ENCODE measurements around the gene OR1I1. TPM values are rescaled to one million over a fixed set of nuclear protein-coding genes. Genes with fewer than 3 reads are reported as not detected.

Gene OR1I1
- total RNA-seq, 4 donors from 2014 or later = not detected

DNA sequence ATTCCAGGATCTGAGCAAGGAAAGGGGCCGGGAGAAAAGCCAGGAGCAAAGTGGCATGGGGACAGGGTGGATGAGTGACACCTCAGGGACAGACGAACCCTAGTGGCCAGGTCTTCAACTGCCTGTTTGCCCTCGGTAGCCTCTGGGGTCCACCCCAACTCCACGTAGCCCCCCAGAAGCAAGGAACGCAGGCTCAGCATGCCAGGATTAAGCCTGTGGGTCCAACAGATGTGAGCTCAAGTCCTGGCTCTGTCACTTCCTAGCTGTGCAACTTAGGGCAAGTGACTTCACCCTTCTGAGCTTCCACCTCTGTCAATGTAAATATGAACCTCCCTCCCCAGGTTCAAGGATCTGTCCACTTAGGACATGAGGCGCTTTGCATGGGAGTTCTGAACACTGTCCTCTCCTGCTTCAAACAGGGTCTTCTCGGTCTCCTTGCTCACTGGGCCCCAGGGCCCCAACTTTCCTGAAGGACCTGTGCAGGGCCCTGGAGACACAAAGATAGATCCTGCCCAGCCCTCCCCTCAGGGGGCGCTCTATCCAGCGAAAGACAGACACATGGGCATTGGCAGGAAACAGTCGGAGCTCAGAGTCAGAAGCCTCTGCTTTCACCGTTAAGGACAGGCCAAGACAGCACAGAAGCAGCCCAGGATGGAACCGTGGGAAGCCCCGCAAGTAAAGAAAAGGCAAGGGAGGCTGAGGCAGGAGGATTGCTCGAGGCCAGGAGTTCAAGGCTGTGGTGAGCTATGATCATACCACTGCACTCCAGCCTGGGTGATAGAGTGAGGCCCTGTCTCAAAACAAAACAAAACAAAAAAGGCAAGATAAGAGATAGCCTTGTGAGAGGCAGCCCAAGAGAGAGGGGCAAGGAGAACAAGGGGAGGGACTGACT is 38.4 kb downstream of the OR1I1 start:
- TF ChIP-seq, protein P1, sequence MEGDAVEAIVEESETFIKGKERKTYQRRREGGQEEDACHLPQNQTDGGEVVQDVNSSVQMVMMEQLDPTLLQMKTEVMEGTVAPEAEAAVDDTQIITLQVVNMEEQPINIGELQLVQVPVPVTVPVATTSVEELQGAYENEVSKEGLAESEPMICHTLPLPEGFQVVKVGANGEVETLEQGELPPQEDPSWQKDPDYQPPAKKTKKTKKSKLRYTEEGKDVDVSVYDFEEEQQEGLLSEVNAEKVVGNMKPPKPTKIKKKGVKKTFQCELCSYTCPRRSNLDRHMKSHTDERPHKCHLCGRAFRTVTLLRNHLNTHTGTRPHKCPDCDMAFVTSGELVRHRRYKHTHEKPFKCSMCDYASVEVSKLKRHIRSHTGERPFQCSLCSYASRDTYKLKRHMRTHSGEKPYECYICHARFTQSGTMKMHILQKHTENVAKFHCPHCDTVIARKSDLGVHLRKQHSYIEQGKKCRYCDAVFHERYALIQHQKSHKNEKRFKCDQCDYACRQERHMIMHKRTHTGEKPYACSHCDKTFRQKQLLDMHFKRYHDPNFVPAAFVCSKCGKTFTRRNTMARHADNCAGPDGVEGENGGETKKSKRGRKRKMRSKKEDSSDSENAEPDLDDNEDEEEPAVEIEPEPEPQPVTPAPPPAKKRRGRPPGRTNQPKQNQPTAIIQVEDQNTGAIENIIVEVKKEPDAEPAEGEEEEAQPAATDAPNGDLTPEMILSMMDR (IDR thresholded peaks at IDR 0.05; ENCODE audit: low read depth) = no peak

DNA sequence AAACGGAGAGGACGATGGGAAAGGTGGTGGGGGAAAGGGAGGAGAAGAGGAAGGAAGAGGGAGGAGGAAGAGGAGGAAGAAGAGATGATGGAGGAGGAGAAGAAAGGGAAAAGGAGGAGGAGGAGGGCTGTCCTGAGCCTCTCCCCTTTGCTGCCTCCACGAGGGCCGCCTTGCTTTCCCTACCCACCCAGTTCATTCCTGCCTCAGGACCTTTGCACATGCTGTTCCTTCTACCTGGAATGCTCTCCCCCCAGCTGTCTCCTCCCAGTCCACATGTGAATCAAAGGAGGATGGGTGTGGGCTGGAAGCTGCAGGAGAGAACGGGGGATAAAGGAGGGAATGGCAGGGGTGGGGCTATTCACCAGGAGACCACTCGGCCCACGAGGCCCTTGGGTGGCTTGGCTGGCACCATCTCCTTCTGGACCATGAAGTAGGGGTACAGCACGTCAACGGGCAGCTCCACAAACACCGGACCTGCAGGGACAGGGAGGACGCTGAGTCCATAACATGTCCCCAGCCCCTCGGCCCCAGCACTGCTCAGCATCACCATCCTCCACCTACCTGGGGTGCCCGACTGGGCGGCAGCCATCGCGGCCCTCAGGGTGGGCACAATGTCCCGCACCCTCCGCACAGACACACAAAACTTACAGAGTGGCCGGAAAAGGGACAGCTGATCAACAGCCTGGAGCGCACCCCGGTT is 40.5 kb downstream of the OR1I1 start:
- TF ChIP-seq, protein P1 (IDR thresholded peaks at IDR 0.05; ENCODE audit: low read depth) = no peak

DNA sequence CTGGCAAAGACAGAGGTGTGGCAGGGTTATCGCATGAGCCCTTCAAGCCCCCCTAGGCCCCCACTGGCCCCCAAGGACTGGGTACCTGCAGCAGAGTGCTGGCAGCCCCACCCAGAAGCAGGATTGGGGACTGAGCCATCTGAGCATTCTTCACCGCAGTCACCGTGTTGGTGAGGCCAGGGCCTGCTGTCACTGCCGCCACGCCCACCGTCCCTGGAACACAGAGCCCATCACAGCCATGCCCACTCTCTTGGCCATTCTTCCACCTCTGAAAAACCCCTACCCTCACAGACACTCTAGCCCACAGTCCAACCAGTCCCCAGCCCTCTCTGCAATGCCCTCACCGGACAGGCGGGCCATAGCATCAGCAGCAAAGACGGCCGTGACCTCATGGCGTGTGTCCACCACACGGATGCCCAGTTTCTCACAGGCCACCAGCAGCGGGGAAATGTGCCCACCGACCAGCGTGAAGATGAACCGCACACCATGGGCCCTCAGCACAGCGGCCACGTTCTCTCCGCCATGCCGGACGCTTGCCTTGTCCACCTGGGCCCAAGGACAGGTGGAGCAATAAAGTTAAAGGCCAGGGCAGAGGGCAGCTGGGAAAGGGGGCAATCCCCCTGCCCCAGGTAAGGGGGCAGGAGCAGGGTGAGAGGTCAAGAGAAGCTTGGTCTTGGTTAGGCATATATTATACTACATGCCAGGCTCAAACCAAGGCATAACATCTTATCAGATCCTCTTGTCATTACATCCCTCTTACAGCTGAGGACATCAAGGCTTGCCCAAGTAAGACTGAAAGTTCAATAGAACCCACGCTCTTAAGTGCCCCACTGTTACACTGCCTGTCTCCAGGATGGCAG is 41.2 kb downstream of the OR1I1 start:
- TF ChIP-seq, protein P1 (IDR thresholded peaks at IDR 0.05; ENCODE audit: low read depth) = no peak

DNA sequence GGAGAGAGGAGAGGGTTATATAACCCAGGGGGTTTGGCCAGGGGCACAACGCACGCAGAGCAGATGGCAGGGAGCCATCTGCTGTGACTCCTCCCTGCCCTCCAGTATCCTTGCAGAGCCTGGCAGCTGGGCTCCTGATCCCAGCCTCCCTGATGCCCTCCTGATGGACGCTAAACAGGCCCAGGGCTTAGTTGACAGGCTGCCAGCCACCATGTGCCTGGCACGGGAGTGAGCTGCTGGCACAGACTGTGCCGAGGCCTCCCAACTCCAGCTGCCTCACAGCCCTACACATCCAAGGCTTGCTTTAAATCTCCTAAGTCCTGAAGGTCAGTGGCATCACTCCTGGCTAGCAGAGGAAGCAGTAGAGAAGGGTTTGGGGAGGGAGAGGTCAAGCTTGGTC is 41.9 kb downstream of the OR1I1 start:
- TF ChIP-seq, protein P1 (IDR thresholded peaks at IDR 0.05; ENCODE audit: low read depth) = no peak

DNA sequence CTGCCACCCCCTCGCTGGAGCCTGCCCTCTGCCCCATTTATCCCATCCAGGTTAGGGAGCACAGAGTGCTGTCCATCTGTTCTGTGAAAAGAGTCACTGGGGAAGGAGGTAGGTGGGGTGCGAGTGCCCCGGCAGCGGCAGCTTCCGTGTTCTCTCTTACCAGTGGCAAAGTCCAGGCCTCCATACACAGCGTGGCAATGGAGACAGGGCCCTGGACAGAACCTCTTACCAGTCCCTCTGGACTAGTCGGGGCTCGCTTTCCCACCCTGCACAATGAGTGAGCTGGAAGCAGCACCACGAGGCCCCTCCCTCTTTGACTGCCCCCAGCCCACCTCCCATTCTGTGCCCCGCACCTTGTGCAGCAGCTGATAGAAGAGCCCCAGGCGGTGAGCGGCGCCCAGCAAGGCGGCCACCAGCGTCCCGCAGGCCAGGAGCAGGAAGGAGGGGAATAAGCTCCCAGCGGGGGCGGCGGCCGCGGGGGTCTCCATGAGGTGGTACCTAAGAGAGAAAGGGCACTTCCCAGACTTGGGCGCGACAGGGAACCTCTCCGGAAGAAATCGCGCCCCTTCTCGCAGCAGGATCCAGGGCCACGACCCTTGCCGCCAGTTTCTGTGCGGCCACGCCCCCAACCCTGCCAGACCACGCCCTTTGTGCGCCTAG is 42.7 kb downstream of the OR1I1 start:
- TF ChIP-seq, protein P1 (IDR thresholded peaks at IDR 0.05; ENCODE audit: low read depth) = no peak

DNA sequence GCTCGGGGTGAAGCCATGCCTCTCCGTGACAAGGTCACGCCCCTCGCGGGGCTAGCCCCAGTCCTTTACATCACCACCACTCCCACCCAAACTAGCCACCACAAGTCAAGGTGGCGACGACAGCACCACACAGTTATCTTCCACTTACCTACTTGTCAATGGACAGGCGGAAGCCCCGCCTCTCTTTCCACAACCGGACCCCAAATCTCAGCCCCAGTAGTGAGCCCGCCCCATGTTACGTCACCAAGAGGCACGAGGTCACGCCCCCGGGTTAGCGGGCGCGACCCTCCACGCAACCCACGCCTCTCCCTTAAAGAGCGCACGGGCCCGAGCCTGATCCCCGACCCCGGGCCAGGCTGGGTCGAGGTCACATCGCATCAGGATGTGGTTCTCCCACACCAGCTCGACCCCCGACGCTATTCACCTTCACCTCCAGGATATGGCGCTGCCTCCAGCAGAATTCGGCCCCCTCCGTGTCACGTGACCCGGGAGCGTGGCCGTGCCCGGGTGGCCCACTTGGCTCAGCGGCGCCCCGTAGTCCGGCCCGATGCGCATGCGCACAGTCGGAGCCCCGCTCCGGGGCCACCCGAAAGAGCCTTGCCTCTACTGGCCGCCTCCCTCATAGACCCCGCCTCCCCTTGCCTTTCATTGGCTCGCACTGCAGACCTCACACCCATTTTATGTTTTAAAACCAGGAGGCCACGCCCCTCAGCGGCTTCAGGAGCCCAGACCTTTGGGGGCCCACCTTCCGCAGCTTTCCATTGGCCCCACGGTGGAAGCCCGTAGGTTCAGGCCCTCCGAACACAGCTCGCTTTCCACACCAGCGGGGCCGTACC is 43.4 kb downstream of the OR1I1 start:
- TF ChIP-seq, protein P1 (IDR thresholded peaks at IDR 0.05; ENCODE audit: low read depth) = no peak
